MCF 10A (cell line): Measurements from ENCODE around the gene SOD2. TPM values are rescaled to one million over a fixed set of nuclear protein-coding genes. Genes with fewer than 3 reads are reported as not detected.

ENCODE experiments used
- BruUV-seq: library from RNA; stranded (reverse); fragments of 400-500 nt; replicated peaks from 2 replicates; lab custom pipeline; 2021; lab: Mats Ljungman, UMichigan
- CTCF ChIA-PET: fragments of 300-600 bp; sonication (Branson Sonifier 250); formaldehyde crosslinking; extraction: SDS; loops from one replicate; lab custom pipeline; 2021; ENCODE audit warnings: antibody characterized with exemption, inconsistent platforms; lab: Yijun Ruan, JAX
- POLR2A ChIA-PET: fragments of 300-600, 350-650 bp; sonication (Branson Sonifier 250); formaldehyde crosslinking; extraction: SDS; loops from one replicate; lab custom pipeline; 2020; ENCODE audit warnings: antibody characterized with exemption, inconsistent platforms; lab: Yijun Ruan, JAX
- DNase-seq: peaks from one replicate; pipeline ENCODE4 v3.0.0-alpha.2; 2018; ENCODE audit not compliant: unreplicated experiment
- H3K27ac Mint-ChIP-seq: one replicate; pipeline ENCODE4 v1.8.0; 2022; ENCODE audit warnings: mild to moderate bottlenecking, low read depth, mixed read lengths; ENCODE audit not compliant: unreplicated experiment
- H3K27me3 Mint-ChIP-seq: one replicate; pipeline ENCODE4 v1.8.0; 2022; ENCODE audit warnings: mixed read lengths; ENCODE audit not compliant: insufficient read depth, unreplicated experiment
- H3K36me3 Mint-ChIP-seq: one replicate; pipeline ENCODE4 v1.8.0; 2022; ENCODE audit warnings: mild to moderate bottlenecking, moderate library complexity, mixed read lengths; ENCODE audit not compliant: insufficient read depth, unreplicated experiment
- H3K4me1 Mint-ChIP-seq: one replicate; pipeline ENCODE4 v1.8.0; 2022; ENCODE audit warnings: mixed read lengths; ENCODE audit not compliant: insufficient read depth, unreplicated experiment
- H3K4me3 Mint-ChIP-seq: one replicate; pipeline ENCODE4 v1.8.0; 2022; ENCODE audit warnings: mild to moderate bottlenecking, moderate library complexity, mixed read lengths; ENCODE audit not compliant: unreplicated experiment
- H3K9me3 Mint-ChIP-seq: one replicate; pipeline ENCODE4 v1.8.0; 2022; ENCODE audit warnings: mixed read lengths; ENCODE audit not compliant: unreplicated experiment
- CTCF ChIP-seq: fragments of 200-600 bp; IDR thresholded peaks from one replicate; pipeline ENCODE4 v1.8.0; 2022; ENCODE audit warnings: antibody characterized with exemption, mild to moderate bottlenecking; ENCODE audit not compliant: unreplicated experiment
- intact Hi-C: fragments of 100-400 bp; cut with micrococcal nuclease; formaldehyde crosslinking; loops from 2 replicates; pipeline ENCODE4 v1.14.1; 2022
- total RNA-seq: library from RNA; stranded (reverse); gene quantifications from 2 replicates; pipeline ENCODE4 v1.2.3, GENCODE V29; 2022

SOD2 gene
- total RNA-seq, 1 experiment from 2014 or later = 600 TPM

- Mint-ChIP-seq H3K27me3 (no peaks in the 10 kb centered on the region), H3K27ac (no peak overlapping the region), H3K4me1 (peaks cover 15% of the 10 kb centered on the region), H3K9me3 (no peaks in the 10 kb centered on the region), H3K36me3 (peaks cover 11% of the 10 kb centered on the region), H3K4me3 (no peak overlapping the region)
- no peak for TF ChIP-seq CTCF
- ChIA-PET POLR2A (interaction anchor here (0.7 kb wide), 1 partner anchor 1495 kb away, joined by 3 read pairs; no protein-coding TSS in a partner anchor), CTCF (interaction anchor here (0.6 to 3.0 kb wide), 5 partner anchors 8 to 471 kb away, joined by 3 to 25 read pairs (median 4); no protein-coding TSS in a partner anchor)
- no TSS peak for BruUV-seq
- DNase-seq = no peak
- intact Hi-C loops = no loop called here
Observed at GRCh38 chr6:159646733-159647132, 46.3 kb downstream of the SOD2 start.

GRCh38 chr6:159646116-159646515 lies 46.9 kb downstream of the SOD2 start:
- Mint-ChIP-seq H3K4me3 (no peak overlapping the region), H3K27ac (no peak overlapping the region), H3K9me3 (no peaks in the 10 kb centered on the region), H3K27me3 (no peaks in the 10 kb centered on the region), H3K4me1 (peaks cover 15% of the 10 kb centered on the region), H3K36me3 (peaks cover 18% of the 10 kb centered on the region)
- POLR2A ChIA-PET = interaction anchor here (0.7 kb wide), 1 partner anchor 1495 kb away, joined by 3 read pairs; no protein-coding TSS in a partner anchor
- peak; percentile 41 for DNase-seq
- no TSS peak for BruUV-seq
- TF ChIP-seq CTCF = no peak
- CTCF ChIA-PET = interaction anchor here (0.6 to 3.0 kb wide), 5 partner anchors 9 to 471 kb away, joined by 3 to 25 read pairs (median 4); no protein-coding TSS in a partner anchor
- intact Hi-C loops = no loop called here

GRCh38 chr6:159645640-159646039 lies 47.4 kb downstream of the SOD2 start:
- H3K4me3 Mint-ChIP-seq = no peak overlapping the region
- H3K36me3 Mint-ChIP-seq = peaks cover 18% of the 10 kb centered on the region
- H3K4me1 Mint-ChIP-seq = peaks cover 15% of the 10 kb centered on the region
- no peak for TF ChIP-seq CTCF
- DNase-seq = peak; percentile 75
- H3K27me3 Mint-ChIP-seq = no peaks in the 10 kb centered on the region
- intact Hi-C loops = no loop called here
- H3K9me3 Mint-ChIP-seq = no peaks in the 10 kb centered on the region
- ChIA-PET POLR2A (no interaction called here), CTCF (interaction anchor here (1.0 to 3.0 kb wide), 4 partner anchors 10 to 470 kb away, joined by 3 to 25 read pairs (median 6); no protein-coding TSS in a partner anchor)
- H3K27ac Mint-ChIP-seq = peak overlapping the region; percentile 52
- BruUV-seq = no TSS peak

Other genes with a start within 250 kb of the SOD2 start
- gene WTAP, start 34.3 kb upstream of the SOD2 start, total RNA-seq = 116 and 142 TPM in 2 replicates
- 13.4 and 46.0 TPM in 2 replicates for gene ACAT2, start 68.8 kb upstream of the SOD2 start, total RNA-seq
- gene TCP1, start 96.4 kb upstream of the SOD2 start, total RNA-seq = 341 and 351 TPM in 2 replicates
- gene MRPL18, start 97.2 kb upstream of the SOD2 start, total RNA-seq = 108 and 120 TPM in 2 replicates
- gene PNLDC1, start 107.0 kb upstream of the SOD2 start, total RNA-seq = not detected in 2 replicates
- gene MAS1, start 197.7 kb upstream of the SOD2 start, total RNA-seq = not detected in 2 replicates